ENCODE results near the gene APOBEC4. TPM values are rescaled to one million over a fixed set of nuclear protein-coding genes. Genes with fewer than 3 reads are reported as not detected.

APOBEC4 gene
- total and polyA plus RNA-seq, 2 of the 8 experiments (the other 6 are each of a cell fraction or from before 2014, with no cell fraction given) = not detected

DNA sequence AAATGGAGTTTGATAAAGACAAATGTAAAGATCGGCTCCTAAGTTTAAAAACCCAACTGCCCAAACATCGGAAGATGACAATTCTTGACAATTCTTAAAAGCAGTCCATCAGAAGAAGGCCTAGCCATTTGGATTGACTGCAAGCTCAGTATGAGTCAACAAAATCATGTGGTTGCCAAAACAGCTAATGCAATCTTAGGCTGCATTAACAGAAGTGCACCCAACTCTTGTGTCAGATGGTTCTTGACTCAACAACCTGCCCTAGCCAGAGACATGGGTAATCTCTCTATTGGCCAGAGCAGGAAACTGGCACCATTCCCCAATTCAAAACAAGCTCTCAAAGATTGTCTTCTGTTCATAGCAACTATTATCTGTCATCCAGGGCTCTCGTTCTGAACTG is 53.0 kb downstream of the APOBEC4 start:
- 85% methylated on average over 3 of the region's 3 CpGs; no CpG with 5 or more reads in 1 of the 2 experiments for WGBS, 2 experiments (ENCODE audit: extremely low coverage in 1 of 2, insufficient coverage in 1 of 2, insufficient read length in 1 of 2, insufficient replicate concordance in 2 of 2, low coverage in 1 of 2, low lambda C conversion rate in 2 of 2, missing lambda C conversion rate in 1 of 2)
- CTCF ChIA-PET (ENCODE audit: partially characterized antibody) = interaction anchor here (1.0 to 1.8 kb wide), 3 partner anchors 10 to 318 kb away, joined by 4 to 6 read pairs (median 6); partner anchors contain the start of gene NCF2
- no peak overlapping the region for H3K23ac ChIP-seq (ENCODE audit: insufficient read length)
- no peak for TF ChIP-seq SRF (IDR thresholded peaks at IDR 0.05; ENCODE audit: low read depth, low read length)
- TF ChIP-seq NRF1 (IDR thresholded peaks at IDR 0.05; ENCODE audit: low read depth, low read length) = no peak
- TF ChIP-seq, protein P1, sequence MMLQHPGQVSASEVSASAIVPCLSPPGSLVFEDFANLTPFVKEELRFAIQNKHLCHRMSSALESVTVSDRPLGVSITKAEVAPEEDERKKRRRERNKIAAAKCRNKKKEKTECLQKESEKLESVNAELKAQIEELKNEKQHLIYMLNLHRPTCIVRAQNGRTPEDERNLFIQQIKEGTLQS (IDR thresholded peaks at IDR 0.05; ENCODE audit: insufficient read depth, low read depth, low read length) = no peak
- TF ChIP-seq, protein P2, sequence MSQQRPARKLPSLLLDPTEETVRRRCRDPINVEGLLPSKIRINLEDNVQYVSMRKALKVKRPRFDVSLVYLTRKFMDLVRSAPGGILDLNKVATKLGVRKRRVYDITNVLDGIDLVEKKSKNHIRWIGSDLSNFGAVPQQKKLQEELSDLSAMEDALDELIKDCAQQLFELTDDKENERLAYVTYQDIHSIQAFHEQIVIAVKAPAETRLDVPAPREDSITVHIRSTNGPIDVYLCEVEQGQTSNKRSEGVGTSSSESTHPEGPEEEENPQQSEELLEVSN (IDR thresholded peaks at IDR 0.05) = no peak
- TF ChIP-seq CHD1 (IDR thresholded peaks at IDR 0.05; ENCODE audit: low read depth, low read length) = no peak
- TF ChIP-seq NANOG (IDR thresholded peaks at IDR 0.05; ENCODE audit: insufficient read depth, low read depth, low read length, poor library complexity, severe bottlenecking) = no peak
- no peak for TF ChIP-seq SUZ12 (IDR thresholded peaks at IDR 0.05; ENCODE audit: low read length)
- TF ChIP-seq CBX8 (IDR thresholded peaks at IDR 0.05; ENCODE audit: borderline replicate concordance, low read depth, low read length) = no peak
- no peak for TF ChIP-seq PHF8 (conservative IDR thresholded peaks at IDR 0.05; ENCODE audit: low read depth, low read length)
- no peak for TF ChIP-seq YY1 (IDR thresholded peaks at IDR 0.05; ENCODE audit: low read depth, low read length)
- no peak for TF ChIP-seq EP300 (IDR thresholded peaks at IDR 0.05; ENCODE audit: borderline replicate concordance in 1 of 2, low read depth in 2 of 2, low read length in 2 of 2)
- TF ChIP-seq TBP (IDR thresholded peaks at IDR 0.05; ENCODE audit: low read depth, low read length) = no peak
- no peak for TF ChIP-seq SIX5 (IDR thresholded peaks at IDR 0.05; ENCODE audit: low read depth, low read length)

More for the DNA sequence above, 53.0 kb downstream of the APOBEC4 start:
- no peak for DNase-seq (ENCODE audit: low read depth in 1 of 2, low spot score in 2 of 2)
- Histone ChIP-seq H4K5ac (ENCODE audit: insufficient read length, low read depth, low read length) (no peak overlapping the region), H2AFZ (ENCODE audit: low read length) (no peak overlapping the region), H3K56ac (replicated peaks; ENCODE audit: insufficient read length, low read depth, low read length) (no peak overlapping the region), H3K9ac (replicated peaks in 1 of 4; ENCODE audit: extremely low read depth in 1 of 4, low read depth in 3 of 4, low read length in 3 of 4) (no peak overlapping the region), H2BK15ac (ENCODE audit: low read length) (no peak overlapping the region), H2BK5ac (ENCODE audit: low read depth, low read length) (no peak overlapping the region), H3K36me3 (ENCODE audit: control insufficient read depth in 2 of 4, insufficient read depth in 4 of 4, low read length in 3 of 4) (no peaks in the 10 kb centered on the region), H3K4me3 (ENCODE audit: extremely low read depth in 1 of 4, insufficient read depth in 2 of 4, low read depth in 3 of 4, low read length in 4 of 4) (no peak overlapping the region), H3K79me1 (ENCODE audit: low read depth, low read length) (no peaks in the 10 kb centered on the region), H3K9me3 (ENCODE audit: insufficient read depth in 2 of 2, low read depth in 1 of 2, low read length in 1 of 2) (no peaks in the 10 kb centered on the region), H3K4ac (replicated peaks; ENCODE audit: insufficient read length, low read depth, low read length) (no peak overlapping the region), H3K18ac (ENCODE audit: extremely low read depth, low read length) (no peak overlapping the region), H2AK5ac (ENCODE audit: low read depth, low read length) (no peak overlapping the region), H4K20me1 (replicated peaks in 1 of 2; ENCODE audit: control insufficient read depth in 1 of 2, insufficient read depth in 2 of 2, low read length in 2 of 2) (no peaks in the 10 kb centered on the region), H4K8ac (ENCODE audit: extremely low read depth, insufficient read depth, low read length) (no peak overlapping the region), H4K91ac (replicated peaks; ENCODE audit: insufficient read length, low read length) (no peak overlapping the region), H3K79me2 (ENCODE audit: control insufficient read depth in 1 of 2, insufficient read depth in 2 of 2, low read length in 2 of 2) (no peaks in the 10 kb centered on the region), H3K14ac (ENCODE audit: insufficient read length) (no peak overlapping the region), H3K27ac (ENCODE audit: low read depth, low read length) (no peak overlapping the region), H3K23me2 (ENCODE audit: low read depth, low read length) (no peaks in the 10 kb centered on the region), H2BK12ac (ENCODE audit: low read depth, low read length) (no peak overlapping the region), H3K4me1 (replicated peaks in 1 of 4; ENCODE audit: control insufficient read depth in 3 of 4, insufficient read depth in 4 of 4, low read length in 3 of 4) (no peaks in the 10 kb centered on the region), H2BK120ac (replicated peaks; ENCODE audit: low read depth, low read length) (no peak overlapping the region), H2BK20ac (ENCODE audit: low read length) (no peak overlapping the region), H3K27me3 (replicated peaks in 1 of 4; ENCODE audit: control insufficient read depth in 3 of 4, extremely low read depth in 1 of 4, insufficient read depth in 3 of 4, low read length in 3 of 4) (no peaks in the 10 kb centered on the region; a peak in 1 of 7 replicates), H3K4me2 (ENCODE audit: insufficient read depth in 1 of 2, low read depth in 2 of 2, low read length in 2 of 2) (no peak overlapping the region)
- POLR2A ChIA-PET (ENCODE audit: partially characterized antibody) = interaction anchor here (1.3 kb wide), 1 partner anchor 9 kb away, joined by 3 read pairs; no protein-coding TSS in a partner anchor
- no peak for FAIRE-seq
